Measurements from ENCODE around the gene EHBP1L1. TPM values are rescaled to one million over a fixed set of nuclear protein-coding genes. Genes with fewer than 3 reads are reported as not detected.

The EHBP1L1 gene
- polyA plus RNA-seq, 3 donors, result 29.6 to 507 (median 42.6) TPM

- TF ChIP-seq CTCF (IDR thresholded peaks at IDR 0.05), result peak; percentile 73
- Mint-ChIP-seq H3K4me1 (peaks cover 57% of the 10 kb centered on the region), H3K27ac (peak overlapping the region; percentile 91 to 98 (median 95)), H3K4me3 (peak overlapping the region; percentile 73 to 87), H3K9me3 (no peaks in the 10 kb centered on the region), H3K27me3 (ENCODE audit: low read depth in 3 of 3) (no peaks in the 10 kb centered on the region), H3K36me3 (peaks cover 48 to 74% of the 10 kb centered on the region in 2 donors)
- peaks cover 95% of the 10 kb centered on the region for H4K20me1 ChIP-seq (ENCODE audit: insufficient read depth, low read length)
- H3K4me2 ChIP-seq (replicated peaks; ENCODE audit: extremely low read depth, low read length, poor library complexity, severe bottlenecking), result peak overlapping the region; percentile 82
- peaks cover 60% of the 10 kb centered on the region for H3K79me2 ChIP-seq (ENCODE audit: insufficient read depth, low read length)
- intact Hi-C loops (cut with micrococcal nuclease), result loop anchor here in 1 of 2 donors (1.0 kb wide), 3 partner anchors 11 to 48 kb away; partner anchors contain the start of gene FAM89B
- peaks cover 44 to 63% of the 10 kb centered on the region in 2 donors for H3K4me1 ChIP-seq (ENCODE audit: control insufficient read depth in 1 of 2, insufficient read depth in 2 of 2, low read length in 2 of 2)
- H3K27ac ChIP-seq (ENCODE audit: low read depth in 1 of 2, low read length in 2 of 2), result peak overlapping the region; percentile 86 to 89
- no peaks in the 10 kb centered on the region for H3K9me3 ChIP-seq (replicated peaks in 1 of 2; ENCODE audit: control insufficient read depth in 1 of 2, insufficient read depth in 1 of 2, low read length in 2 of 2)
- no peaks in the 10 kb centered on the region for H3K27me3 ChIP-seq (ENCODE audit: control insufficient read depth in 2 of 2, insufficient read depth in 2 of 2, low read length in 2 of 2)
- H3K36me3 ChIP-seq (replicated peaks in 1 of 2; ENCODE audit: control insufficient read depth in 1 of 2, insufficient read depth in 2 of 2, low read length in 2 of 2), result peaks cover 61 to 68% of the 10 kb centered on the region in 2 donors
- DNase-seq, result peak; percentile 66 to 83 (median 81)
- peak overlapping the region; percentile 51 for H3K9ac ChIP-seq (ENCODE audit: insufficient read depth, low read length, poor library complexity, severe bottlenecking)
- peak overlapping the region; percentile 14 to 74 (median 16) for H3K4me3 ChIP-seq (replicated peaks in 1 of 3; ENCODE audit: low read depth in 2 of 3, low read length in 3 of 3)
- peak overlapping the region; percentile 37 for H2AFZ ChIP-seq (ENCODE audit: insufficient read depth, low read depth, low read length, poor library complexity, severe bottlenecking)
- 18% methylated on average over 13 of the region's 13 CpGs for WGBS (ENCODE audit: insufficient coverage)
These were observed 12.6 kb downstream of the EHBP1L1 start for GRCh38 chr11:65588199-65589054.

GRCh38 chr11:65589444-65590239 lies 13.8 kb downstream of the EHBP1L1 start:
- Histone ChIP-seq H3K4me3 (replicated peaks in 1 of 3; ENCODE audit: low read depth in 2 of 3, low read length in 3 of 3) (no peak overlapping the region), H3K9ac (ENCODE audit: insufficient read depth, low read length, poor library complexity, severe bottlenecking) (no peak overlapping the region), H4K20me1 (ENCODE audit: insufficient read depth, low read length) (peaks cover 95% of the 10 kb centered on the region), H3K36me3 (replicated peaks in 1 of 2; ENCODE audit: control insufficient read depth in 1 of 2, insufficient read depth in 2 of 2, low read length in 2 of 2) (peaks cover 57 to 64% of the 10 kb centered on the region in 2 donors), H2AFZ (ENCODE audit: insufficient read depth, low read depth, low read length, poor library complexity, severe bottlenecking) (no peak overlapping the region), H3K4me1 (ENCODE audit: control insufficient read depth in 1 of 2, insufficient read depth in 2 of 2, low read length in 2 of 2) (peaks cover 50 to 63% of the 10 kb centered on the region in 2 donors), H3K4me2 (replicated peaks; ENCODE audit: extremely low read depth, low read length, poor library complexity, severe bottlenecking) (no peak overlapping the region), H3K27me3 (ENCODE audit: control insufficient read depth in 2 of 2, insufficient read depth in 2 of 2, low read length in 2 of 2) (no peaks in the 10 kb centered on the region), H3K79me2 (ENCODE audit: insufficient read depth, low read length) (peaks cover 48% of the 10 kb centered on the region), H3K27ac (ENCODE audit: low read depth in 1 of 2, low read length in 2 of 2) (peak overlapping the region in 1 of 2 donors; percentile 41), H3K9me3 (replicated peaks in 1 of 2; ENCODE audit: control insufficient read depth in 1 of 2, insufficient read depth in 1 of 2, low read length in 2 of 2) (no peaks in the 10 kb centered on the region)
- Mint-ChIP-seq H3K27ac (peak overlapping the region; percentile 31 to 96 (median 94)), H3K36me3 (peaks cover 38 to 69% of the 10 kb centered on the region in 2 donors), H3K27me3 (ENCODE audit: low read depth in 3 of 3) (no peaks in the 10 kb centered on the region), H3K4me1 (peaks cover 57% of the 10 kb centered on the region), H3K4me3 (no peak overlapping the region), H3K9me3 (no peaks in the 10 kb centered on the region)
- no peak for TF ChIP-seq CTCF (IDR thresholded peaks at IDR 0.05)
- WGBS (ENCODE audit: insufficient coverage), result 97% methylated on average over 6 of the region's 9 CpGs
- no peak for DNase-seq
- intact Hi-C loops (cut with micrococcal nuclease), result no loop called here
